AG09309 (cell line): ENCODE data around the gene GOLGA5.

Experiments used
- DNase-seq: peaks from one replicate; pipeline ENCODE4 v3.0.0-alpha.2; 2010; ENCODE audit warnings: low read depth
- H3K4me3 ChIP-seq: 2 replicates; pipeline ENCODE4 v1.5.1; 2011; ENCODE audit warnings: mild to moderate bottlenecking, low read depth, low read length, moderate library complexity; ENCODE audit not compliant: control insufficient read depth
- TF ChIP-seq, protein P1 (sequence below): IDR thresholded peaks from 2 replicates; pipeline ENCODE4 v1.5.1; 2011; ENCODE audit warnings: mild to moderate bottlenecking, low read depth, low read length, inconsistent platforms; ENCODE audit not compliant: insufficient read depth, control insufficient read depth; ENCODE audit errors: missing control alignments

Gene GOLGA5

DNA sequence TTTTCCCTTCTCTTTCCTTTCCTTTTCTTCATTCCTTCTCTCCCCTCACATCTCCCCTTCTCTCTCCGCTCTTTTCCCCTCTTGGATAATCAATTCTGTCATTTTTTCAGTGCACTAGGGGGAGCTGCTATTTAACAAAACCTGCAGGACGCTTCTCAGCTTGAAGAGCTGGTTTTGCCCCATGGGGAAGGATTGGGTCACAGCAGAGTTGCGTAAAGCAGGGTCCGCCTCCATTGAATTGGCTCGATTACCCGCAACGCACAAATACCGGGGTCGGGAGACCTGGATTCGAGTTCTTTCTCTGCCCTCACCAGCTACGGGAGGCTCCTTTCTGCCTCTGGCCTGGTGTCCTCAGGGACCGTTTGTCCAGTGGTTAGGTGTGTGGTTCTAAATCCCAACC lies 86.7 kb downstream of the GOLGA5 start:
- peak; percentile 3 for DNase-seq
- H3K4me3 ChIP-seq, result no peak overlapping the region
- TF ChIP-seq, protein P1, sequence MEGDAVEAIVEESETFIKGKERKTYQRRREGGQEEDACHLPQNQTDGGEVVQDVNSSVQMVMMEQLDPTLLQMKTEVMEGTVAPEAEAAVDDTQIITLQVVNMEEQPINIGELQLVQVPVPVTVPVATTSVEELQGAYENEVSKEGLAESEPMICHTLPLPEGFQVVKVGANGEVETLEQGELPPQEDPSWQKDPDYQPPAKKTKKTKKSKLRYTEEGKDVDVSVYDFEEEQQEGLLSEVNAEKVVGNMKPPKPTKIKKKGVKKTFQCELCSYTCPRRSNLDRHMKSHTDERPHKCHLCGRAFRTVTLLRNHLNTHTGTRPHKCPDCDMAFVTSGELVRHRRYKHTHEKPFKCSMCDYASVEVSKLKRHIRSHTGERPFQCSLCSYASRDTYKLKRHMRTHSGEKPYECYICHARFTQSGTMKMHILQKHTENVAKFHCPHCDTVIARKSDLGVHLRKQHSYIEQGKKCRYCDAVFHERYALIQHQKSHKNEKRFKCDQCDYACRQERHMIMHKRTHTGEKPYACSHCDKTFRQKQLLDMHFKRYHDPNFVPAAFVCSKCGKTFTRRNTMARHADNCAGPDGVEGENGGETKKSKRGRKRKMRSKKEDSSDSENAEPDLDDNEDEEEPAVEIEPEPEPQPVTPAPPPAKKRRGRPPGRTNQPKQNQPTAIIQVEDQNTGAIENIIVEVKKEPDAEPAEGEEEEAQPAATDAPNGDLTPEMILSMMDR, result peak; percentile 44

DNA sequence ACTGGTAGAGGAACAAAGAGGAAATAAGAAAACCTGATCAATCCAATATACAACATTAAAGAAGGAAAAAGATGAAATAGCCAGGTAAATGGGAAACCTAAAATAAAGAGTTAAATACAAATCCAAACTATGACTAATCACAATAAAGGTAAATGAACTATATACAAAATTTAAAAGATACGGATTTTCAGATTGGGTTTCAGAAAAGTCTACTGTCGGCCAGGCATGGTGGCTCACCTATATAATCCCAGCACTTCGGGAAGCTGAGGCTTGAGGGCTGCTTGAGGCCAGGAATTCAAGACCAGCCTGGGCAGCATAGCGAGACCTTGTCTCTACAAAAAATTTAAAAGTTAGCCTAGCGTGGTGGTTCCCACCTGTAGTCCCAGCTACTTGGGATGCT lies 89.0 kb downstream of the GOLGA5 start:
- TF ChIP-seq, protein P1, result no peak
- H3K4me3 ChIP-seq, result no peak overlapping the region
- no peak for DNase-seq

DNA sequence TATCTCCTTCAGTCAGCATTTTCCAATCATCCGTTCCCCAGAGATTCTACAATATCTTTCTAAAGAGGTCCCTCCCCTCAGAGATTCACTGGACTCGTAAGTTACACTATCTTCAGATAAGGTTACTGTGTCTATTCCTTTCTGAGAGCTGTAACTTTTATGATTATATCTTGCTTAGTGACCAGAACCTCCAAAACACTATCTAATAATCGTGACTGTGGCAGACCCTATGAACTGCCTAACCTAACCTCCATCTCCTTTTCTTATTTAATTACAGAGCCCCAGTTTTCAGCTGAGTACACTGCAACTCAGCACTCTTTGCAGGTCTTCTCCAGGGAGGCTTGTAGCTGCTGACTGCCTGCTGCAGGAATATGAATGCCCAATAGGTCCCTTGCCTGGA lies 90.3 kb downstream of the GOLGA5 start:
- TF ChIP-seq, protein P1, result no peak
- H3K4me3 ChIP-seq, result no peak overlapping the region
- no peak for DNase-seq

DNA sequence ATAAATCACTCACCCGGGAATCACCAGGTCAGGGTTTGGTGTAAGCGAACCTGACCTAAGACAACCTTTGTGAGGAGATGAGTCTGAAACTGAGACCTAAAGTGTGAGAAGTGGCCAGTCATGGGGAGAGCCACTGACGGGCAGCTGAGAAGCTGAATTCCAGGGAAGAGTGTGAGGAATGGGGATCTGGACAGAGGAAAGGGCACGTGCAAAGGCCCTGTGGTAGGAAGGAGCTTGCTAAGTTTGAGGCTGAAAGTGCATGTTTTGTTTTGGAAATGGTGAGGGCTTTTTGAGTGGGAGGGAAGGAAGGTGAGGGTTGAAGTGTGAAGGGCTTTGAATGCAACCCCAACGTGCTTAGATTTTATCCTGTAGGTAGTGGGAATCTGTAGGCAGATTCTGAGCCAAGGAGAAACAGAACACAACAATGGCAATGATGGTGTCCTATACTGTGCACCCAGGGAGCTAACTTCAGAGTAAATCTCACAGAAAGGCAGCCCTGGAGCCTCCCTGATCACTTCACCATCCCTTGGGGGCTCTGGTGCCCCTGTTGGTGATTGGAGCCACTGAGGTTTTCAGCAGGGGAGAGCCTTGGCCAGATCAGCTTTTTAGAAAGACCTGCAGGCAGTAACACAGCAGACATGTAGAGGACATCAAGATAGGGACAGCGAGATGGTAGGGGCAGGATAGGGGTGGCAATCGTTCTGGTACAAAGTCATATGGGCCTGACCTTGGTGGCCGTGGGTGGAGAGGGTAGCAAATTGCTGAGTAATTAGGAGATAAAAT lies 91.4 kb downstream of the GOLGA5 start:
- H3K4me3 ChIP-seq, result no peak overlapping the region
- DNase-seq, result no peak
- TF ChIP-seq, protein P1, result no peak

DNA sequence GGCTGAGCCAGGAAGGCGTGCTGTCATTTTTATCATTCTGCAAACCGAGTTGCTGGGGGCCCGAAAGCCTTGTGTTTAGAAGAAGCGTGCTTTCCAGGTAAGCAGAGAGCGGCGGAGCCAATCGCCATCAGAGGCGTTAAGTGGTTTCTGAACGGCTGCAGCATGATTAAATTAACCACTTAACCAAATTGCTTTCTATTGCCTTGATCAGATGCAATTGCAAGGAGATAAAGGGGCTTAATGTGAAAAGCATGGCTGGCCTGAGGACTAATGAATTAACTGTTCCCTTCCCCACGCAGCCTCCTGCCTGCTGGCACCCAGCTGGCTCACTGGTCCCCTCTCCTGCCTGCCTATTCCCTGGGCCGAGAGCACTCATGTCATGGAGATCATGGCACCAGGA lies 92.2 kb downstream of the GOLGA5 start:
- DNase-seq, result no peak
- no peak overlapping the region for H3K4me3 ChIP-seq
- TF ChIP-seq, protein P1, result no peak

DNA sequence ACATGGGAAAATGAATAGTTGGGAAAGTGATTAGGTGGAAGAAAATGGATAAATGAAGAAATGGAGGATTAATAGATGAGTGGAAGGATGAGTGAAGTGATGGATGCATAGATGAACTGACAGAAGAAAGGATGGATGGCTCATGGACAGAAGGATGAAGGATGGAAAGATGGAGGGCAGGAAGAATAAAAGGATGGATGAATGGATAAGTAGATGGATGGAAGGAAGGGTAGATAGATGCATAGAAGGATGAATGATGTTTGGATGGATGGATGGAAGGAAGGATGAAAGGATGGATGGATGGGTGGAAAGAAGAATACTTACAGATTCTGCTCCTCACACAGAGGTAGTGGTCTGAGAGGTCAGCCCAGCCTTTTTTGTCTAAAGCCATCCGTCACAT lies 93.1 kb downstream of the GOLGA5 start:
- no peak overlapping the region for H3K4me3 ChIP-seq
- no peak for DNase-seq
- TF ChIP-seq, protein P1, result no peak
